ENCODE measurements around the gene ZMIZ1.

Gene ZMIZ1, protein sequence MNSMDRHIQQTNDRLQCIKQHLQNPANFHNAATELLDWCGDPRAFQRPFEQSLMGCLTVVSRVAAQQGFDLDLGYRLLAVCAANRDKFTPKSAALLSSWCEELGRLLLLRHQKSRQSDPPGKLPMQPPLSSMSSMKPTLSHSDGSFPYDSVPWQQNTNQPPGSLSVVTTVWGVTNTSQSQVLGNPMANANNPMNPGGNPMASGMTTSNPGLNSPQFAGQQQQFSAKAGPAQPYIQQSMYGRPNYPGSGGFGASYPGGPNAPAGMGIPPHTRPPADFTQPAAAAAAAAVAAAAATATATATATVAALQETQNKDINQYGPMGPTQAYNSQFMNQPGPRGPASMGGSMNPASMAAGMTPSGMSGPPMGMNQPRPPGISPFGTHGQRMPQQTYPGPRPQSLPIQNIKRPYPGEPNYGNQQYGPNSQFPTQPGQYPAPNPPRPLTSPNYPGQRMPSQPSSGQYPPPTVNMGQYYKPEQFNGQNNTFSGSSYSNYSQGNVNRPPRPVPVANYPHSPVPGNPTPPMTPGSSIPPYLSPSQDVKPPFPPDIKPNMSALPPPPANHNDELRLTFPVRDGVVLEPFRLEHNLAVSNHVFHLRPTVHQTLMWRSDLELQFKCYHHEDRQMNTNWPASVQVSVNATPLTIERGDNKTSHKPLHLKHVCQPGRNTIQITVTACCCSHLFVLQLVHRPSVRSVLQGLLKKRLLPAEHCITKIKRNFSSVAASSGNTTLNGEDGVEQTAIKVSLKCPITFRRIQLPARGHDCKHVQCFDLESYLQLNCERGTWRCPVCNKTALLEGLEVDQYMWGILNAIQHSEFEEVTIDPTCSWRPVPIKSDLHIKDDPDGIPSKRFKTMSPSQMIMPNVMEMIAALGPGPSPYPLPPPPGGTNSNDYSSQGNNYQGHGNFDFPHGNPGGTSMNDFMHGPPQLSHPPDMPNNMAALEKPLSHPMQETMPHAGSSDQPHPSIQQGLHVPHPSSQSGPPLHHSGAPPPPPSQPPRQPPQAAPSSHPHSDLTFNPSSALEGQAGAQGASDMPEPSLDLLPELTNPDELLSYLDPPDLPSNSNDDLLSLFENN

DNA sequence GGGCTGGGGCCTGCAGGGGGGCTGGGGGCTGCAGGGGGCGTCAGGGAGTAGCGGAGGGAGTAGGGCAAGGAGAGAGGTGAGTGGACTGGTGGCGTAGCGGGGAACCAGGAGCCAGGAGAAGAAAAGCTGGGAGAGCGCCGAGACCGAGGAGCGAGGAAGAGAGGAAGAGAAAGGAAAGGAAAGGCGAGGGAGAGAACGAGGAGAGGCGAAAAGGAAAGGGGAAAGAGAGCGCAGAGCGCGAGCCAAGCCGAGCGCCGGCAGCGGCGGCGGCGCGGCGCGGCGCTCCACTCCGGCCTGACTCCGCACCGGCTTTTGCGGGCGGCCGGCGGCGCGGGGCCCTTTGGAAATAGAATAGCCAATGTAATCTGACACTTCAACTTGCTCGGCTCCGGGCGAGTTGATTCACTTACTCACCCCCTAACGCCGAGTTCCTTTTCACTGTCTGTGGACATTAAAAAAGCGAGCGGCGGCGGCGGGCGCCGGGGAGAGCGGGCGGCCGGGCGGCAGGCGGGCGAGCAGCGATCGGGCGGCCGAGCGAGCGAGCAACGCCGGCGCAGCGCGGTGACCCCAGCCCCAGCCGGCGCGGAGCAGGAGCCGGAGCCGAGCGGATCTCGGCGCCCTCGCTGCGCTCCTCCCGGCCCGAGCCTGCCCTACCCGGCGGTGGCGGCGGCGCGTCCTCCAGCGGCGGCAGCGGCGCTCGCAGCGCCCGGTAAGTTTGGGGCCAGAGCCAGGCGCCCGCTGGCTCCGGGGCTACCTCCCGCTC, at the start of gene ZMIZ1:
Gene ZMIZ1 (plus strand): TSS at position 405 of the 763 bp plus-strand sequence. CDS start 132,667 bp downstream, outside the sequence.
- DNase-seq (ENCODE audit: low read depth) = peak; percentile 82
- H3K4me3 ChIP-seq (ENCODE audit: low read depth, low read length) = peak within 1 kb of the TSS; percentile 98

DNA sequence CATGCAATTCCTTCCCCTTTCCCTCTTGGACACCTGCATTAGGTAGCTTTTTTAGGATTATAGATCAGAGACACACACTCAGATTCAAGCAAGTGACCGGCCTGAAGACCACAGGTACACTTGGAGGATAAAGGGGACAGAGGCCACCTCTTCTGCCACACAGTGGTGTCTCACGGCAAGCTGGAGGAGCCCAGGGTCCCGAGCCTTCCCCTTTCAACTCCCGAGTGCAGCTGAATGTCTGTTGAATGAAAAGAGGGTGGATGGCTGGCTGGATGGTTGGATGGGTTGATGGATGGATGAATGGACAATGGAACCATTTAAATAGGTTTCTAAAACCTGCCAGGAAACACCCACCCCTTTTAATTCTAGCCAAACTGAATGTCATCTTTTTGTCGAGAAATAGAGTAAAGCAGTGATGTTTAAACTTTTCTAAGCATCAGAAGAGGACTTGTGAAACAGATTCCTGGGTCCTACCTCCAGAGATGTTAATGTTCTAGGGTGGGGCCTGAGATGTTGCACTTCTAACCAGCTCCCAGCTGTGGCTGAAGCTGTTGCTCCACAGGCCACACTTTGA, 49.2 kb upstream of the ZMIZ1 start:
- DNase-seq (ENCODE audit: low read depth) = peak; percentile 25
- H3K4me3 ChIP-seq (ENCODE audit: low read depth, low read length) = no peak overlapping the region

DNA sequence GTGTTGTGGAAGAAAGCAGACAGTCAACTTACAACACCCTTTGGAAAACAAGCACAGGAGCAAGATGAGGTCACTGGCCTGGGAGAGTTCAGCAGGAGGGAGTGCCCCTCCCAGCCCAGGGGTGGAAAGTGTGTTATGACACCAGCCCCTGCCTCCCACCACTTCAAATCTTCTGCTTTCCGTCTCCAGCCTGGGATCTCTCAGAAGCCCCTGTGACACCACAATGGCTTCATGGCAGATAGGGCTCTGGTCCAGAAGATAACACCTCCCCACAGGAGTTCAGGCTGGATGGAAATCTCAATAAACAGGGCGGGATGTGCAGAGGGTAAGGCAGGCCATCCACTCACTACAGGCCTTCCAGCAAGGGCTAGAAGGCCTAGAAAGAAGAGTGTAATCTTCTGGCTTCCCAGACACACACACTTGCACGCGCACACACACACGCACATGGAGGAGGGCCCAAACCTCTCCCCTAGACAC, 48.7 kb upstream of the ZMIZ1 start:
- no peak overlapping the region for H3K4me3 ChIP-seq (ENCODE audit: low read depth, low read length)
- DNase-seq (ENCODE audit: low read depth) = no peak

DNA sequence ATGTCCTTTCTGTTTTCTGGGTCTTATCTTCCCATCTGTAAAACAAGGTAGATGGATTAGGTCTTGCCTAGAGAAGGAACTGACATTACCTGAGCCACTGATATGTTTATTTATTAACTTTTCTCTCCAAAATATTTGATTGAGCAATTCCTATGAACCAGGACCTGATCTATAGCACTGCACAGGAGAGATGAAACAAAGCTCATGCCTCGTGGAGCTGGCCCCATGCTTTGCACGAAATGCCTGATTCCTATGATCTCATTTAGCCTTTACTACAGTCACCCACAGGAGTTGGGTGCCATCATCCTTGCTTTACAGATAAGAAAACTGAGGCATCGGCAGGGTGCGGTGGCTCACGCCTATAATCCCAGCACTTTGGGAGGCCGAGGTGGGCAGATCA, 48.2 kb upstream of the ZMIZ1 start:
- DNase-seq (ENCODE audit: low read depth) = no peak
- no peak overlapping the region for H3K4me3 ChIP-seq (ENCODE audit: low read depth, low read length)

DNA sequence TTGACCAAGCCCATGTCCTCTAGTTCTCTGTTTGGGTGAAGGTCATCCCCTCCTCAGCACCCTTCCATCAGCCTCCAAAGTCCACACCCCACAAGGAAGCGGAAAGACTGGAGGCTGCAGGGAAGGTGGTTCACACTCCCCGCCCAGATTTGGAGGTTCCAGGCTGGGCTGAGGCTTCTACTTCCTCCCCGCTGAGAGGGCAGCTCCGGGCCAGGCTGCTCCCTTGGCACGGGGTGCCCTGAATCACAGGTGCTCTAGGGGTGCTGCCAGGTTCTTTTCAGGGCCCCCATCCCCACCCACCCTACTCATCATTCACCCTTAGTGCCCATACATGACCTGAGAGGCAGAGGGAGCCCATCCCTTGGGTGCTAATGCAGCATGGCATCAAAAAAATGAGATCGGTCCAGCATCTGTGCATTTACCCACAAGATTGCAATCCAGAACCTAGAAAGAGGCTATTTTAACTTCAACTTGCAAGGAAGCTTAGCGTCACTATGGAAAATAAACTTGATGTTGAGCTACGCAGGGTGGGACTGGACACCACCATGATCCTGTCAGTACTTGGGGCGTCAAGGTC, 47.3 kb upstream of the ZMIZ1 start:
- no peak for DNase-seq (ENCODE audit: low read depth)

DNA sequence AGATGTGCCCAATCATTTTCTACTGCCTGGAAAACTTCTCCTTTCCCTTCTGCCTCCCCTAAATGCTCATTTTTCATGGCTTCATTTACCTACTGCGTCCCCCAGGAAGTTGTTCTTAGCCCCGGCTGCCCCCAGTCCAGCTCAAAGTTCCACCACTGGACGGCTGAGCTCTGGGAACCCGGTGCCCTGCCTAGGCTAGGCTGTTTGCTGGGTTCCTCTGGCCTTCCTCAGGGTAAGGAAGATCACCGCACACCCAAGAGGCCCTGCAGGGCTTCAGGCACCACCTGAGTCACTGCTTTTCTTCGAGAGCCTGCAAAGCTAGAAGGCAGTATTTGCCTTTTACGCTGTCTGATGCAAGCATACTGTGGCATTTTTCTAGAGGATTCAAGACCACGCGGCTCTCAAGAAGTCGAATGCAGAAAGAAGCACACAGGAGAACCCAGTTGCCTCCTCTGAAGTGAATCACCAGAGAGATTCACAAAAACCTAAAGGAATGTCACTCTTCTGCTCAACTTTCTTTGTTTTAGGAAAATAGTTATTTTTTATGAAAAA, 46.7 kb upstream of the ZMIZ1 start:
- H3K4me3 ChIP-seq (ENCODE audit: low read depth, low read length) = no peak overlapping the region
- DNase-seq (ENCODE audit: low read depth) = no peak

More for the DNA sequence above, 47.3 kb upstream of the ZMIZ1 start:
- no peak overlapping the region for H3K4me3 ChIP-seq (ENCODE audit: low read depth, low read length)

DNA sequence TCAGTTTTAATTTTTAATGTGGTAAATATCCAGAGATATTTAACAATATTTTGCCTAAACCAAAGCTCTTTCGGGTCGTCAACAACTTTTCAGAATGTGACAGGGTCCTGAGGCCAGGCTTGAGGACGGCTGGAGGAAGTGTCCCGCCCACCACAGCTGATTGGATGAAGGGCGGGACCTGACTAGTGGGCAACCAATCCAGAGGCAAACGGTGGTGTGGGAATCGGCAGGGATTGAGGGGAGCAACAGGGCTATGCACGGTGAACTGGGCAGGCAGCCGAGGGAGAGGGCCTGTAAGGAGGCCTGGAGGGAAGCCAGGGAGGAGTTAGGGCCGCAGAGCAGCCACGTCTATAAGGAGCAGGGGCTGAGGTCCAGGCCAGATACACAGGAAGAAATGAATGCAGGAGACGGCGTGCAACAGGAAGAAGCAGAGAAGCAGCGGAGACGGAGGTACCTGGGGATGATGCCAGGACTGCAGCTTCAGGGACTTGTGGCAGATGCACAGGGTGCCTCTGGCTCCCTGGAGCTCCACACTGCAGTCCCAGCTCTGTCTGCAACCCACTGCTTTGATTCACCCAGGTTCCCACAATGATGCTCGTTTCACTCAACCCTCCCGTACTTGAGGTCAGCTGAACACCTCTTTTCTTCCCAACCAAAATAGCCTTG, 46.1 kb upstream of the ZMIZ1 start:
- no peak overlapping the region for H3K4me3 ChIP-seq (ENCODE audit: low read depth, low read length)
- DNase-seq (ENCODE audit: low read depth) = peak; percentile 25

DNA sequence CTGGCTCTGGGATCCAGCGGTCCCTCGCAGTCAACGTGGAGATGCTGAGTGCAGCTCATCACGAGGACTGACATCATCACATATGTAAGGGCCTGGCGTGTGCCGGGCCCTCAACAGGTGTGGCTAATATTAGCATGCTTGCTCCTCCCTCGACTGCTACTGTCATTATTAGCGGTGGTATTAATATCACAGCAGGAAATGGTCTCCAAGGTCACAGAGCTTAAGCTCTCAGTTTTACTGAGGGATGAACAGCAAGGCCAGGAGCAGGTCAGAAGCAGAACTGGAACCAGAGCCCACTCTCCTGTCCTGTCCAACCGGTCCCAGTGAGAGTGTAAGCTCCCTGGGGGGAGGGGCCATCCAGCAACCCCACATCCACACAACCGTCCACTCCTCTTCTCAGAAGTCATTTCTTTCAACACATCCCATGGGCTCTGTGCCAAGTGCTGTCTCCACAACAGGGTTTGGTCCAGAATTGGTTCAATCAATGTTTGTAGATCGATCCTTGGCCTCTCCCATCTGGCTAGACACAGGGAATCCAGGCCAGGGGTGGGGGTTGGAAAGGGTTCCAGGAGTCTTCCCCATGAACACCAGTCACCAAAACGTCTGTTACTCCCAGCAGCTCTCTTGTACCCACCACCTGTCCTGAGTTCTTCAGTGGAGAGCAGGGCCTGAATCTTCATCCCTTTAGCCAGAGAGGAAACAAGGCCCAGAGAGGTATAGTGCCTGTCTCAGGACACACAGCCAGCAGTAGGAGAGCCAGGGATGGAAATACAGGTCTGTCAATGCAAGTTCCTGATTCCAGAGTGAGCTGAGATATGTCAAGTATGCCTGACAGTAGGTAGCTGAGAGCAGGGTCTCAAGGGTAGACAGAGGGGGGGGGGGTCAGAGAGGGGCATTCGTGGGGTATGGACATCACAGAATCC, 45.3 kb upstream of the ZMIZ1 start:
- DNase-seq (ENCODE audit: low read depth) = no peak
- no peak overlapping the region for H3K4me3 ChIP-seq (ENCODE audit: low read depth, low read length)

DNA sequence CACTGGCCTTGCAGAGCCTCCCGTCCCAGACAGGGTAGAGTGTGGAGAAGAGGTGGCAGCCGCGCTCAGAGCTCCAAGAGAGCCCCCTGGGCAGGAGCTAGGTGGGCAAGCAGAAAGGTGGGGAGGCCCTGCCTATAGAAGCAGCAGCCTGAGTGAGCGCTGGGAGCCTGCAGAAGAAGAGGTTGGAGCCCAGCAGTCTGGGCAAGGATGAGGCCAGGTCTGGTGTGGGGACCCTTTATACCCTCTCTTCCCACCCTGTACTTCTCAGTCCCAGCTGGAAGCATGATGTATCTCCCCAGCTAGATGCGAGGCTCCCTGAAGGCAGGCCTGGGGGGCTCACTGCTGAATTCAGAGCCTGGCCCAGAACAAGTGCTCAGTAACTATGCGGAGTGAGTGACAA, 44.5 kb upstream of the ZMIZ1 start:
- no peak overlapping the region for H3K4me3 ChIP-seq (ENCODE audit: low read depth, low read length)
- DNase-seq (ENCODE audit: low read depth) = no peak

DNA sequence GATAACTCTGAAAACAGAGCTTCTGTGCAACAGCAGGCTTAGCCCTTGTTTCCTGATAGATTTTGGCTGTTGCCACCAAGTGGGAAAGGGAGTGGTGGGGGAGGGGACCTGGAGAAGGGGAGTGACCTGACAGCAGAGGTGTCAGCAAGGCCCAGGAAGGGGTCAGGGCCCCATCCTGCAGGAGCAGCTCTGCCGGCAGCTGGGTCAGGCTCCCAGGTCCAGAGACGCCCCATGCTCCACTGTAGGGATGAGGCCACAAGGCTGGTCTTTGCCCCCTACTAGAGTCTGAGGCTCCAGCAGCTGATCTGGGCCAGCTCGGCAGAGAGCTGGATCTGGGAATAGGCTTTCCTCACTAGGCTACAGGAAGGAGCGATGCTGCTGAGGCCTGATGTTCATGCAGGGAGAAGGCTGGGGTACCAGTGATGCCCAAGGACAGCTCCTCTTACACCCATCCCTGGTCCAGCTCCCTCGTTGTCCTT, 44.0 kb upstream of the ZMIZ1 start:
- H3K4me3 ChIP-seq (ENCODE audit: low read depth, low read length) = no peak overlapping the region
- no peak for DNase-seq (ENCODE audit: low read depth)

DNA sequence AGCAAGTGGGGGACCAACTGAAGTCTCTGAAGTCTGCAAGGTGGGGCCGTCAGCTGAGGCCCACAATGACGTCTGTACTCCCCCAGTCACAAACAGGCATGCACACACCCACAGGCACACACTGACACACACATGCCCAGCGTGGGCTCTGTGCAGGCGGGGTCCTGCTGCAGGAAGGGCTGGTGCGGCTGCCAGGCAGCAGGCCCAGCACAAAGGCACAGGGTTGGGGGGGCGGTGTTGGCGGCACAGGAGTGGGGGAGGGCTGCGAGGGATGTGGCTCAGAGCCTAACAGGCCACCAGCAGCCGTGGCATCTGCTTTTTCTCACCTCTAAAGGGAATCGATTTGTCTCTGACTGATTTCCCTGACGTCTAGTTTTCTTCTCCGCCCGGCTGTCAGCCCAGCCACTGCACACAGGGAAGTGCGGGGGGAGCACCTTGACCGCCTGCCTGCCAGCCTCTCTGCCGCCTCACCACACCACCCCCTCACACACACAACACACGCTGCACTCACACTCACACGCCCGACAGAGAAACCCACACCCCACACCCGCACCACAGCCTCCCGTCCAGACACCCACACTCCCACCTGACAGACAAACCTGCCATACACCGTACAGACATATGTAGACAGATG, 43.5 kb upstream of the ZMIZ1 start:
- H3K4me3 ChIP-seq (ENCODE audit: low read depth, low read length) = no peak overlapping the region
- DNase-seq (ENCODE audit: low read depth) = no peak

DNA sequence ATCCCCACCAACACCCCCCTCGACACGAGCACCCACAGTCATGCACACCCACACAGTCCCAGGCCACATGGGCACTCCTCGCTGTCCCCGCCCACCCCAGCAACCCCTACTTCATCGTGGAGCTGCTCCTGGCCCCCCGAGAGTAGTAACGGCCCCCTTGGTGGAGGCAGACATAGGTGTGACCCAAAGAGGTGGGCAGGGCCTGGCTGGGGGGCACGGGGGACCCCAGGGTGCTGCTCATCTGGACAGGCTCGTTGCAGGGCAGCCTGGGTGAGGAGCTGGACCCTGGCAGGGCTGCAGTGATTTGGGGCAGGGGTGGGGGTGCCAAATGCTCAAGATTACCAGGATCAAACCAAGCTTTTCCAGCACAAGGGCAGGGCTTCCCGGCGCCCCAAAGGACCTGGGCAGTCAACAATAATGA, 42.4 kb upstream of the ZMIZ1 start:
- DNase-seq (ENCODE audit: low read depth) = no peak
- H3K4me3 ChIP-seq (ENCODE audit: low read depth, low read length) = no peak overlapping the region

DNA sequence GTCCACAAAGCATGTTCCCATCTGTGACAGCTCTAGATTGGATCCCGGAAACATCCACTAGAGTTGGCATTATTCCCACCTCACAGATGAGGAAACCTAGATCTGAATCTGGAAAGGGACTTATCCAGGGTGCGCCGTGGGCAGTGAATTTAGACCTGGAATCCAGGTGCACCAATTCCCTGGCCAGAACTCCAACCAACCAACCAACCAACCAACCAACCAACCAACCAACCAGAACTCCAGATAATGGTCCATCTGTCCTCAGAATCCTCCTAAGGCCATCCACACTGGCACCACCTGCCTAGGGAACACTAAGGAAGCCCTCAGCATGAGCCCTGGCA, 42.0 kb upstream of the ZMIZ1 start:
- DNase-seq (ENCODE audit: low read depth) = no peak
- H3K4me3 ChIP-seq (ENCODE audit: low read depth, low read length) = no peak overlapping the region

DNA sequence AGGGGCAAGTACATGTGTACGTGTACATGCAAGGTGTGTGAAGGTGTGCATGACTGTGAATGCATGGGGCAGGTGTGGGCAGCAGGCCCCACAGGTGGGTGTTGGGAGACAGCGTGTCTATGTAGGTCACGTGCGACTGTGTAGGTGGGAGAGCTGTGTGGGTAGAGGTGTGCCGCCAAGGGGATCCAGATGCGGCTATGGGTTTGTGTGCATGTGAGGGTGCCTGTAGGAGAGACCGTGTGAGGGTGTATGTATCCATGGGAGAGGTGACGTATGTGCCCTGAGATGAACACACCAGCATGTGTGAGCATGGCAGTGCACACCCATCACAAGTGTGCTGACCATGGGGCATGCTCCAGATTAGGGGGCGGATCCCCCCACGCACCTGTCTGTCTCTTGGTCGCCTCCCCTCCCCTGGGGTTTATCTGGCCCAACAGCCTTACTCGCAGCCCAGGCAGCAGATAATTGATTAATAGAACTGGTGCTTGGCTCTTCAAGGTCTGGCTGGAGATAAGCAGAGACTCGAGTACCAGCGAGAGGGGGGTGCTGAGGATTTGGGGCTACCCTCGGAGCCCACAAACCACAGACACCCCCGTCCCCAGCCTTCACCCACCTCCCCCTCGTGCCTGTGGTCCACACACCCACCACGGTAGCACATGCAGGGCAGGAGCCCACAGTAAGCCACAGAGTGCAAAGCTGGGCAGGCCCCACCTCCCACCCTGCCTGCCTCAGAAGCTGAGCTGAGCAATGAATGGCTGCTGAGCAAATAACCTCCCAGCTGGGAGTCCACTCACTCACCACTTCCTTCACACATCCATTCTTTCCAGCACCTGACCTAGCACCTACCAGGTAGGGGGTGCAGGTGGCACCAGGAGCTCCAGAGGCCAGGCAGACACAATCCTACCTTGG, 41.4 kb upstream of the ZMIZ1 start:
- DNase-seq (ENCODE audit: low read depth) = no peak
- no peak overlapping the region for H3K4me3 ChIP-seq (ENCODE audit: low read depth, low read length)

DNA sequence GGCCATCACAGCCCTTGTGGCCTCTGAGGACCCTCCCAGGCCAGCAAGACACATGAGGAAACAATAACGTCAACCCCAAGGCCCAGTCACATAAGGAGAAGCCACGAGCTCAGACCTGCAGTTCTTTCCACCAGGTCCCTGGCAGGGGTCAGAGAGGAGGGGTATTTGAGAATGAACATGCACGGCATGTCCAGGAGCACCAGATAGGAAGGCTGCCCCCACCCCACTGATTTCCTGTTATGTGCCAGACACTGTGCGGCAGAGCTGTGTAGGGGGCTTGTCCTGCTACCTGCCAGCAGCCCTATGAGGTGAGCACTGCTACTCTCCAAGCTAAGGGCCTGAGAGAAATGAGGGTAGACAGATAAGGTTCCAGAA, 40.7 kb upstream of the ZMIZ1 start:
- H3K4me3 ChIP-seq (ENCODE audit: low read depth, low read length) = no peak overlapping the region
- no peak for DNase-seq (ENCODE audit: low read depth)
